HepG2 (cell line): ENCODE results near the gene OLFM2. TPM values are rescaled to one million over a fixed set of nuclear protein-coding genes. Genes with fewer than 3 reads are reported as not detected.

ENCODE experiments used
- ARNT2 ChIP-seq: sonication (generic); formaldehyde crosslinking; IDR thresholded peaks from 2 replicates; pipeline ENCODE4 v1.8.0; 2022; ENCODE audit warnings: mild to moderate bottlenecking, low read depth, missing genetic modification reagents, moderate library complexity
- ATAD3A ChIP-seq: sonication (generic); formaldehyde crosslinking; IDR thresholded peaks from 2 replicates; pipeline ENCODE4 v1.4.0; 2020; ENCODE audit warnings: missing genetic modification reagents
- CSRNP2 ChIP-seq: sonication (generic); formaldehyde crosslinking; conservative IDR thresholded peaks from 2 replicates; pipeline ENCODE4 v1.8.0; 2022; ENCODE audit warnings: low read depth, missing genetic modification reagents
- GABPA ChIP-seq, 2 experiments: IDR thresholded peaks; 2 replicates each; pipeline ENCODE4 v1.6.1; 2011 to 2016; ENCODE audit warnings: low read depth in 2 of 2, low read length in 1 of 2, missing biosample characterization in 1 of 2, missing genetic modification characterization in 1 of 2
- GATAD1 ChIP-seq: IDR thresholded peaks from 2 replicates; pipeline ENCODE4 v1.6.1; 2016; ENCODE audit warnings: missing genetic modification reagents, missing compliant biosample characterization
- MAFG ChIP-seq: sonication (generic); formaldehyde crosslinking; IDR thresholded peaks from 2 replicates; pipeline ENCODE4 v1.5.1; 2020; ENCODE audit warnings: mild to moderate bottlenecking, missing genetic modification reagents
- MTF2 ChIP-seq: sonication (generic); formaldehyde crosslinking; IDR thresholded peaks from 2 replicates; pipeline ENCODE4 v1.5.0; 2020; ENCODE audit warnings: missing genetic modification reagents, borderline replicate concordance
- MXD1 ChIP-seq: sonication (generic); formaldehyde crosslinking; IDR thresholded peaks from 2 replicates; pipeline ENCODE4 v1.4.0; 2020; ENCODE audit warnings: mild to moderate bottlenecking, missing genetic modification reagents
- MXD4 ChIP-seq: IDR thresholded peaks from 2 replicates; pipeline ENCODE4 v1.6.1; 2016; ENCODE audit warnings: mild to moderate bottlenecking, missing biosample characterization, missing genetic modification reagents
- PRMT3 ChIP-seq: sonication (generic); formaldehyde crosslinking; IDR thresholded peaks from 2 replicates; pipeline ENCODE4 v1.8.1; 2022; ENCODE audit warnings: low read depth, mild to moderate bottlenecking, moderate library complexity, missing genetic modification reagents, borderline replicate concordance
- PTBP1 ChIP-seq: fragments of 200-400 bp; formaldehyde crosslinking; IDR thresholded peaks from 2 replicates; pipeline ENCODE4 v1.6.1; 2018; ENCODE audit warnings: low read length, low read depth; ENCODE audit not compliant: poor library complexity, severe bottlenecking
- RNF2 ChIP-seq: fragments of 450-650 bp; conservative IDR thresholded peaks from 2 replicates; pipeline ENCODE4 v1.6.1; 2016; ENCODE audit warnings: low read depth
- SKI ChIP-seq: fragments of 450-650 bp; IDR thresholded peaks from one replicate; pipeline ENCODE4 v1.6.1; 2018; ENCODE audit warnings: mild to moderate bottlenecking; ENCODE audit not compliant: partially characterized antibody
- SOX6 ChIP-seq, 2 experiments: fragments of 450-650 bp in 1 of 2; sonication (generic) in 1 of 2; formaldehyde crosslinking in 1 of 2; IDR thresholded peaks; 2 replicates each; pipeline versions ENCODE4 v1.4.0 to v1.6.1; 2017 to 2020; ENCODE audit warnings: antibody characterized with exemption in 1 of 2, mild to moderate bottlenecking in 1 of 2, missing genetic modification reagents in 1 of 2
- SRF ChIP-seq: IDR thresholded peaks from 2 replicates; pipeline ENCODE4 v1.6.1; 2011; ENCODE audit warnings: mild to moderate bottlenecking, low read depth, low read length, moderate library complexity
- TRAFD1 ChIP-seq: sonication (generic); formaldehyde crosslinking; IDR thresholded peaks from 2 replicates; pipeline ENCODE4 v1.5.1; 2020; ENCODE audit warnings: missing genetic modification reagents, mild to moderate bottlenecking, borderline replicate concordance
- ZBTB10 ChIP-seq: sonication (generic); formaldehyde crosslinking; IDR thresholded peaks from 2 replicates; pipeline ENCODE4 v1.4.0; 2020; ENCODE audit warnings: missing genetic modification reagents, borderline replicate concordance
- ZNF468 ChIP-seq: sonication (generic); formaldehyde crosslinking; IDR thresholded peaks from 2 replicates; pipeline ENCODE4 v1.8.0; 2022; ENCODE audit warnings: mild to moderate bottlenecking, moderate library complexity, missing genetic modification reagents
- ZNF740 ChIP-seq: sonication (generic); formaldehyde crosslinking; IDR thresholded peaks from 2 replicates; pipeline ENCODE4 v1.4.0; 2020; ENCODE audit warnings: missing genetic modification reagents
- ZNF747 ChIP-seq: sonication (generic); formaldehyde crosslinking; IDR thresholded peaks from 2 replicates; pipeline ENCODE4 v1.8.1; 2023; ENCODE audit warnings: missing genetic modification reagents, mild to moderate bottlenecking, borderline replicate concordance
- ZSCAN25 ChIP-seq: sonication (generic); formaldehyde crosslinking; IDR thresholded peaks from 2 replicates; pipeline ENCODE4 v1.8.0; 2022; ENCODE audit warnings: mild to moderate bottlenecking, missing genetic modification reagents
- polyA plus RNA-seq, 8 experiments: library from polyadenylated mRNA; depleted of rRNA in 3 of 8; stranded (reverse) in 7 of 8; unstranded in 1 of 8; fragments of >200 nt; fragmentation: Illumina TruSeq in 4 of 8; extraction: Trizol in 4 of 8; gene quantifications; 2 replicates each; pipeline versions ENCODE4 v1.2.1 to v1.2.3, GENCODE V29; 2011 to 2016; ENCODE audit warnings: low read depth in 4 of 8, missing spikeins in 1 of 8, mixed read lengths in 1 of 8; ENCODE audit not compliant: insufficient read depth in 1 of 8
- total RNA-seq, 5 experiments: library from RNA; depleted of rRNA; stranded (reverse); fragments of >200 nt; fragmentation: Illumina TruSeq; extraction: Trizol; gene quantifications; 2 replicates each; pipeline ENCODE4 v1.2.3, GENCODE V29; 2016; ENCODE audit warnings: low read depth in 1 of 5

OLFM2 gene
- total and polyA plus RNA-seq, 2 of the 13 experiments (the other 11 are each of a cell fraction or from before 2014, with no cell fraction given), result 0.20 to 0.51 TPM

- no peak for TF ChIP-seq SRF
- no peak for TF ChIP-seq SKI
- no peak for TF ChIP-seq GABPA (IDR thresholded peaks at IDR 0.05; ENCODE audit: low read depth, low read length)
- peak; percentile 18; the same call in 1 of the 2 replicates for TF ChIP-seq GABPA (CRISPR knock-in tag; IDR thresholded peaks at IDR 0.05; ENCODE audit: low read depth)
- TF ChIP-seq ARNT2 (CRISPR knock-in tag), result no peak
- no peak for TF ChIP-seq RNF2
- TF ChIP-seq ZBTB10 (CRISPR knock-in tag), result no peak
- no peak for TF ChIP-seq PRMT3
- TF ChIP-seq MXD4, result no peak
- no peak for TF ChIP-seq GATAD1 (CRISPR knock-in tag)
- TF ChIP-seq ZNF740 (CRISPR knock-in tag), result 0 out of 2 replicates have a peak, but pooled peaks have one; percentile 40
- TF ChIP-seq MXD1 (CRISPR knock-in tag), result no peak
- TF ChIP-seq ZNF747 (CRISPR knock-in tag), result no peak
- no peak for TF ChIP-seq PTBP1
- TF ChIP-seq ZSCAN25, result no peak
- no peak for TF ChIP-seq CSRNP2 (CRISPR knock-in tag)
- no peak for TF ChIP-seq ATAD3A
- TF ChIP-seq MAFG (CRISPR knock-in tag), result no peak
- no peak for TF ChIP-seq ZNF468
- no peak for TF ChIP-seq SOX6 (IDR thresholded peaks at IDR 0.05)
- no peak for TF ChIP-seq SOX6 (CRISPR knock-in tag; IDR thresholded peaks at IDR 0.05)
- no peak for TF ChIP-seq MTF2 (CRISPR knock-in tag)
- TF ChIP-seq TRAFD1 (CRISPR knock-in tag), result no peak
Measured at GRCh38 chr19:9934132-9934950, 2.0 kb downstream of the OLFM2 start (continued).
